ENCODE measurements around the gene PPP1R16B. TPM values are rescaled to one million over a fixed set of nuclear protein-coding genes. Genes with fewer than 3 reads are reported as not detected.

Gene PPP1R16B
- total and polyA plus RNA-seq, 10 of the 15 experiments (the other 5 are each of a cell fraction or from before 2014, with no cell fraction given), result 13.4 to 90.2 (median 66.7) TPM

DNA sequence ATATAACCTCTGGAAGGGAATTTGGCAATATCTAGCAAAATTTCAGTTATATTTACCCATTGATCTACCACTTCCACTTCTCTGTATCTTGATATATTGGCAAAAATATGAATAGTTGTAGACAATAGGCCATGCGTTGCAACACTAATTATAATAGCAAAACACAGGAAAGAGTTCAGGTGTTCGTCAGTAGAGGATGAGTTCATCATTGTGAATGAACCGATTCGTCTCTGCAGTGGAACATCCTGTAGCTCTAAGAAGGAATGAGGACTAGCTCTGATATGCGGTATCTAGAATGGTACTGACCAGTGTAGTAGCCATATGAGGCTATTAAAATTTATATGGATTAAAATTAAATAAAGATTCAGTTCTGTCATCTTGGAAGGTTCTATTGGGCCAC is 129.0 kb downstream of the PPP1R16B start:
- RAD21 ChIA-PET (ENCODE audit: unreplicated experiment), result interaction anchor here (0.9 to 11.9 kb wide), 4 partner anchors 12 to 182 kb away, joined by 3 to 91 read pairs (median 4); no protein-coding TSS in a partner anchor
- no peaks in the 10 kb centered on the region for H3K9me3 ChIP-seq (replicated peaks; ENCODE audit: control insufficient read depth, insufficient read depth, low read length)
- H4K20me1 ChIP-seq (ENCODE audit: control insufficient read depth, insufficient read depth), result no peaks in the 10 kb centered on the region
- H2AFZ ChIP-seq (ENCODE audit: control insufficient read depth, low read depth, low read length), result no peak overlapping the region; the same call in 1 of the 2 replicates
- no peak overlapping the region for H3K4me2 ChIP-seq (ENCODE audit: control insufficient read depth, insufficient read depth)
- in situ Hi-C loops (cut with MboI) (no loop called here), intact Hi-C loops (cut with micrococcal nuclease; ENCODE audit: unreplicated experiment) (no loop called here)
- ATAC-seq (no peak), DNase-seq (ENCODE audit: low read depth, low spot score) (no peak), FAIRE-seq (no peak)
- H3K4me3 ChIP-seq, result no peak overlapping the region
- H3K27ac ChIP-seq (ENCODE audit: control insufficient read depth, insufficient read depth), result no peak overlapping the region
- H3K79me2 ChIP-seq (ENCODE audit: control insufficient read depth, insufficient read depth, low read length), result peaks cover 93% of the 10 kb centered on the region
- no TSS peak for BruUV-seq (replicated peaks)
- SMC1A ChIA-PET (ENCODE audit: uncharacterized antibody, unreplicated experiment), result interaction anchor here (0.6 to 2.0 kb wide), 8 partner anchors 52 to 286 kb away, joined by 3 to 7 read pairs (median 3); no protein-coding TSS in a partner anchor
- CTCF ChIA-PET, result interaction anchor here (0.6 to 2.0 kb wide), 11 partner anchors 10 to 289 kb away, joined by 3 to 10 read pairs (median 4); partner anchors contain the start of gene DHX35
- H3K9ac ChIP-seq (ENCODE audit: control insufficient read depth, insufficient read depth, low read length), result no peak overlapping the region
- H3K36me3 ChIP-seq (ENCODE audit: control insufficient read depth in 2 of 2, insufficient read depth in 2 of 2, low read length in 1 of 2), result peaks cover 14 to 19% of the 10 kb centered on the region in 2 experiments
- no peak for TF ChIP-seq EP300 (IDR thresholded peaks at IDR 0.05; ENCODE audit: borderline replicate concordance in 1 of 2, control insufficient read depth in 1 of 2, low read depth in 2 of 2, low read length in 2 of 2)
- no peak for TF ChIP-seq MXI1 (IDR thresholded peaks at IDR 0.05; ENCODE audit: low read depth, low read length)
- no peak for TF ChIP-seq SMC3 (IDR thresholded peaks at IDR 0.05; ENCODE audit: borderline replicate concordance, low read length)
- TF ChIP-seq ZNF24 (IDR thresholded peaks at IDR 0.05), result no peak
- TF ChIP-seq, protein P1, sequence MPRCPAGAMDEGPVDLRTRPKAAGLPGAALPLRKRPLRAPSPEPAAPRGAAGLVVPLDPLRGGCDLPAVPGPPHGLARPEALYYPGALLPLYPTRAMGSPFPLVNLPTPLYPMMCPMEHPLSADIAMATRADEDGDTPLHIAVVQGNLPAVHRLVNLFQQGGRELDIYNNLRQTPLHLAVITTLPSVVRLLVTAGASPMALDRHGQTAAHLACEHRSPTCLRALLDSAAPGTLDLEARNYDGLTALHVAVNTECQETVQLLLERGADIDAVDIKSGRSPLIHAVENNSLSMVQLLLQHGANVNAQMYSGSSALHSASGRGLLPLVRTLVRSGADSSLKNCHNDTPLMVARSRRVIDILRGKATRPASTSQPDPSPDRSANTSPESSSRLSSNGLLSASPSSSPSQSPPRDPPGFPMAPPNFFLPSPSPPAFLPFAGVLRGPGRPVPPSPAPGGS (IDR thresholded peaks at IDR 0.05; ENCODE audit: borderline replicate concordance, insufficient read depth, low read depth, low read length, poor library complexity, severe bottlenecking), result no peak
- no peak for TF ChIP-seq RAD51 (IDR thresholded peaks at IDR 0.05)
- TF ChIP-seq, protein P2, sequence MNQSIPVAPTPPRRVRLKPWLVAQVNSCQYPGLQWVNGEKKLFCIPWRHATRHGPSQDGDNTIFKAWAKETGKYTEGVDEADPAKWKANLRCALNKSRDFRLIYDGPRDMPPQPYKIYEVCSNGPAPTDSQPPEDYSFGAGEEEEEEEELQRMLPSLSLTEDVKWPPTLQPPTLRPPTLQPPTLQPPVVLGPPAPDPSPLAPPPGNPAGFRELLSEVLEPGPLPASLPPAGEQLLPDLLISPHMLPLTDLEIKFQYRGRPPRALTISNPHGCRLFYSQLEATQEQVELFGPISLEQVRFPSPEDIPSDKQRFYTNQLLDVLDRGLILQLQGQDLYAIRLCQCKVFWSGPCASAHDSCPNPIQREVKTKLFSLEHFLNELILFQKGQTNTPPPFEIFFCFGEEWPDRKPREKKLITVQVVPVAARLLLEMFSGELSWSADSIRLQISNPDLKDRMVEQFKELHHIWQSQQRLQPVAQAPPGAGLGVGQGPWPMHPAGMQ (IDR thresholded peaks at IDR 0.05; ENCODE audit: borderline replicate concordance), result no peak
- no peak for TF ChIP-seq CEBPB (IDR thresholded peaks at IDR 0.05; ENCODE audit: borderline replicate concordance in 1 of 2, low read depth in 2 of 2, low read length in 2 of 2)
- TF ChIP-seq STAT3 (IDR thresholded peaks at IDR 0.05; ENCODE audit: low read depth, low read length), result no peak
- H3K27me3 ChIP-seq (replicated peaks in 1 of 2; ENCODE audit: control insufficient read depth in 2 of 2, insufficient read depth in 2 of 2, low read length in 1 of 2), result no peaks in the 10 kb centered on the region
- POLR2A ChIA-PET, result interaction anchor here (1.0 to 1.2 kb wide), 2 partner anchors 14 to 27 kb away, joined by 3 read pairs; partner anchors contain the start of gene DHX35
- peaks cover 6% of the 10 kb centered on the region for H3K4me1 ChIP-seq (ENCODE audit: control insufficient read depth, insufficient read depth, low read length)
- WGBS (ENCODE audit: insufficient coverage, insufficient replicate concordance, low lambda C conversion rate, missing lambda C conversion rate), result 86% methylated on average over 5 of the region's 5 CpGs

Data from GM12878 (cell line).